ENCODE data around the gene EYS. TPM values are rescaled to one million over a fixed set of nuclear protein-coding genes. Genes with fewer than 3 reads are reported as not detected.

Gene EYS
- total RNA-seq, 1 donor from 2014 or later: 0.08 TPM

DNA sequence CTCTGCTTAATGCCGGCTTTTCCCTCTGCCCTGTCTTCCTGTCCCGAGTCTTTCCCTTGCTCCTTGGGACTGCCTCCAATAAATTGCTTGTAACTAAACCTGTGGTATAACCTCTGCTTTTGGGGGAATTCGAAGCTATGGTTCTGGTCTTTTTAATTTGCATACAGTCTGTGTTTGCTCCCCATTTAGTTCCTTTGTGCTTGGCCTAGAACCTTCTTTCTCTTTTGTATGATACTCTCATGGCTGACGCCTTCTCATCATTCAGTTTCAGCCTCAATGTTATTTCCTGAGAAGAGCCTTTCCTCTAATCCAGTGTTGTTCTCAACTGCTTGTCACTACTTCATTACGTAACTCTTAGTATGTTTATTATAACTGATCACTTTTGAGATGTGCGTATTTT, 1823.4 kb downstream of the EYS start:
- H3K27me3 ChIP-seq (ENCODE audit: low read depth): no peaks in the 10 kb centered on the region
- intact Hi-C loops (cut with micrococcal nuclease): no loop called here
- H3K9me3 ChIP-seq (replicated peaks): peaks cover 5% of the 10 kb centered on the region
- TF ChIP-seq, protein P1, sequence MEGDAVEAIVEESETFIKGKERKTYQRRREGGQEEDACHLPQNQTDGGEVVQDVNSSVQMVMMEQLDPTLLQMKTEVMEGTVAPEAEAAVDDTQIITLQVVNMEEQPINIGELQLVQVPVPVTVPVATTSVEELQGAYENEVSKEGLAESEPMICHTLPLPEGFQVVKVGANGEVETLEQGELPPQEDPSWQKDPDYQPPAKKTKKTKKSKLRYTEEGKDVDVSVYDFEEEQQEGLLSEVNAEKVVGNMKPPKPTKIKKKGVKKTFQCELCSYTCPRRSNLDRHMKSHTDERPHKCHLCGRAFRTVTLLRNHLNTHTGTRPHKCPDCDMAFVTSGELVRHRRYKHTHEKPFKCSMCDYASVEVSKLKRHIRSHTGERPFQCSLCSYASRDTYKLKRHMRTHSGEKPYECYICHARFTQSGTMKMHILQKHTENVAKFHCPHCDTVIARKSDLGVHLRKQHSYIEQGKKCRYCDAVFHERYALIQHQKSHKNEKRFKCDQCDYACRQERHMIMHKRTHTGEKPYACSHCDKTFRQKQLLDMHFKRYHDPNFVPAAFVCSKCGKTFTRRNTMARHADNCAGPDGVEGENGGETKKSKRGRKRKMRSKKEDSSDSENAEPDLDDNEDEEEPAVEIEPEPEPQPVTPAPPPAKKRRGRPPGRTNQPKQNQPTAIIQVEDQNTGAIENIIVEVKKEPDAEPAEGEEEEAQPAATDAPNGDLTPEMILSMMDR (IDR thresholded peaks at IDR 0.05; ENCODE audit: borderline replicate concordance): no peak
- H3K4me3 ChIP-seq: no peak overlapping the region
- DNase-seq: no peak
- no peaks in the 10 kb centered on the region for H3K4me1 ChIP-seq
- H3K36me3 ChIP-seq: no peaks in the 10 kb centered on the region
- H3K27ac ChIP-seq (replicated peaks): no peak overlapping the region

DNA sequence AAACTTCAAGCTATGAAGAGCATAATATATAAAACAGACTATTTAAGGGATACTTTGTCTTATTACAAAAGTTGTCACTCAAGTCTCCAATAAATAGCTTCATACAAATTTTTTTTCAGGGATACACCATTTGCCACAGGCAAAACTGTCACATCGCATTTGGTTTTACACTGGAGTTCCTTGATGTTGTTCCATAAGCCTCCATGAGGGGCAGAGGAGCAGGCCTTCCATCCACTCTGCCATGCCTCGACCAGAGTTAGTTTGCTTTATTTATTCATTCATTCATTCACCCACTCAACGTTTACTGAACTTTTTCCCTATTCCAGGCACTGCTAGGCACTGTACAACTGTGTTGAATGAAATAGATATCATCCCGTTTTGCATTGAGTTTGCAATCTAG, 1824.8 kb downstream of the EYS start:
- intact Hi-C loops (cut with micrococcal nuclease): no loop called here
- no peak for DNase-seq
- Histone ChIP-seq H3K27ac (replicated peaks) (no peak overlapping the region), H3K9me3 (replicated peaks) (peaks cover 18% of the 10 kb centered on the region), H3K4me1 (no peaks in the 10 kb centered on the region), H3K27me3 (ENCODE audit: low read depth) (no peaks in the 10 kb centered on the region), H3K4me3 (no peak overlapping the region), H3K36me3 (no peaks in the 10 kb centered on the region)
- TF ChIP-seq, protein P1 (IDR thresholded peaks at IDR 0.05; ENCODE audit: borderline replicate concordance): no peak

DNA sequence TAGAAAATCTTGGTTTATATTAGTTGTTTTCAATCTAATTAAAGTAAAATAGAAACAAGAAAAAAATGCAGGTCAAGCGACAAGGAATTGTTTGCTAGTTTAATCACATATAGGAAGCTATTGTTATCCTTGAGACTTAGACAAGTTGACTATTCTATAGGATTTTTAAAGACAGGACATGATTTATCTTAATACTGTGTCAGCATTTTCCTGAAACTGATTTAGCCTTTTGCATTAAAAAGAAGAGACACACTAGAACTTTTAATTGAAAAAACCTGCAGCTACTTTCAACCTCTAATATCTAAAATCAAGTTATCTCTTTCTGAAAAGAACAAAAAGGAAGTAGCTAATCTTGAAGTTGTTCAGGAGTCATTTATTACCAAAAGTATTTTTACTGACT, 1825.2 kb downstream of the EYS start:
- Histone ChIP-seq H3K4me1 (no peaks in the 10 kb centered on the region), H3K27ac (replicated peaks) (no peak overlapping the region), H3K9me3 (replicated peaks) (peaks cover 19% of the 10 kb centered on the region), H3K36me3 (no peaks in the 10 kb centered on the region), H3K4me3 (no peak overlapping the region), H3K27me3 (ENCODE audit: low read depth) (no peaks in the 10 kb centered on the region)
- TF ChIP-seq, protein P1 (IDR thresholded peaks at IDR 0.05; ENCODE audit: borderline replicate concordance): no peak
- DNase-seq: no peak
- intact Hi-C loops (cut with micrococcal nuclease): no loop called here

DNA sequence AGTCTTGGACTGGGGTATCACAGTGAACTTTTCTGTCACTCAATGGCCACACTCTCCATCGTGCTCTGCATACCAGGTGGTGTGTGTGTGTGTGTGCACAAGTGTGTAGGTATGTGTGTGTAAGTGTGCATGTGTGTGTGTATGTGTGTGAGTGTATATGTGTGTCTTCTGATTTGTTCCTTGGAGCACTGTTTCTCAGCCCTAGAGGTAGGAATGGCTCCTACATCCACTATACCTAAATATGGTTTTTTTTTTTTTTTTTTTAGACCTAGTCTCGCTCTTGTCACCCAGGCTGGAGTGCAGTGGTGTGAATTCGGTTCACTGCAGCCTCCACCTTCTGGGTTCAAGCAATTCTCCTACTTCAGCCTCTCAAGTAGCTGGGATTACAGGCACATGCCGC, 1834.8 kb downstream of the EYS start:
- intact Hi-C loops (cut with micrococcal nuclease): no loop called here
- no peak overlapping the region for H3K27ac ChIP-seq (replicated peaks)
- TF ChIP-seq, protein P1 (IDR thresholded peaks at IDR 0.05; ENCODE audit: borderline replicate concordance): no peak
- DNase-seq: no peak
- H3K4me1 ChIP-seq: no peaks in the 10 kb centered on the region
- H3K4me3 ChIP-seq: no peak overlapping the region
- peaks cover 22% of the 10 kb centered on the region for H3K9me3 ChIP-seq (replicated peaks)
- H3K36me3 ChIP-seq: no peaks in the 10 kb centered on the region
- H3K27me3 ChIP-seq (ENCODE audit: low read depth): no peaks in the 10 kb centered on the region

DNA sequence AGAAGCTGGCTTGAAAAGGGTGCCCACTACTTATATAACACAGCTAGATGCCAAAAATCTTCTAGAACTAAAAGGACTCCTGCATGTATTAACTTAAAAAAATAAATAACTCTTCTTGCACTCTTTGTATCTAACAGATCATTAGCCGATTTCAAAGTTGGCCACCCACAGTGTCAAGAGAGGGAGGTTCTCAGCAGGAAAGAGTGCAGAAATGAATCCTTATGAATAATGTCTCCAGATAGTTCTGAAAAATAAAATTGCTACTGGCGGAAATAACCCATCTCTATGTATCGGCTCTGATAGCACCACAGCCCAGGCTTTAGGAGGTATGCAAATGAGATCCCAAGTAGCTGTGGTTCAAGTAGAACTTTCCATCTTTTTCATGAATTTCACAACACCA, 1838.7 kb downstream of the EYS start:
- Histone ChIP-seq H3K4me1 (no peaks in the 10 kb centered on the region), H3K27me3 (ENCODE audit: low read depth) (no peaks in the 10 kb centered on the region), H3K36me3 (no peaks in the 10 kb centered on the region), H3K4me3 (no peak overlapping the region), H3K27ac (replicated peaks) (no peak overlapping the region), H3K9me3 (replicated peaks) (no peaks in the 10 kb centered on the region)
- TF ChIP-seq, protein P1 (IDR thresholded peaks at IDR 0.05; ENCODE audit: borderline replicate concordance): no peak
- no peak for DNase-seq
- intact Hi-C loops (cut with micrococcal nuclease): no loop called here

Measured in left ventricle myocardium inferior (tissue), 1 donor.